ENCODE data around the gene DIPK1B.

DIPK1B gene

GRCh38 chr9:136745389-136746154, 33.2 kb downstream of the DIPK1B start:
- CTCF ChIA-PET, result interaction anchor here (0.6 to 0.8 kb wide), 3 partner anchors 9 to 199 kb away, joined by 3 to 5 read pairs (median 4); no protein-coding TSS in a partner anchor
- H3K27ac ChIP-seq, result no peak overlapping the region
- POLR2A ChIA-PET (ENCODE audit: low non-redundant PET), result no interaction called here
- DNase-seq (ENCODE audit: low spot score), result no peak
- no peak for TF ChIP-seq CTCF (conservative IDR thresholded peaks at IDR 0.05; ENCODE audit: low read depth)

GRCh38 chr9:136746155-136746490, 33.8 kb downstream of the DIPK1B start:
- CTCF ChIA-PET, result no interaction called here
- POLR2A ChIA-PET (ENCODE audit: low non-redundant PET), result no interaction called here
- no peak for DNase-seq (ENCODE audit: low spot score)
- no peak for TF ChIP-seq CTCF (conservative IDR thresholded peaks at IDR 0.05; ENCODE audit: low read depth)
- H3K27ac ChIP-seq, result no peak overlapping the region

DNA sequence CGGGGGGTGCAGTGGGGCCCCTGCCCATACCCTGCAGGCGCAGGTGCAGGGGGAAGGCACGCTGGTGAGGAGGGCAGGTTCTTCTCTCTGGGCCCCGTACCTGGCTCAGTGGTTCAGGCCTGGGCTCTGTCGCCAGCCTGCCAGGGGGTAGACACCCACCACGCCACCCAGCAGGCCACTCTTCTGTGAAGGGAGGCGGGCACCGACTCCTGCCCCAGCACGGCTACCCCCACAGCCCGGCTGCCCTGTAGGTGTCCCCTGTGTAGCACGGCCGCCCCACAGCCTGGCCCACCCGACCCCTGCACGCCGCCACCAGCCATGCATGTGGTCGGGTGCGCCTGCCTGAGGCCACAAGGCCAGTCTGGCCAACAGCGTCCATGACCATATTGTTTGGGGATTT, 34.2 kb downstream of the DIPK1B start:
- H3K27ac ChIP-seq, result no peak overlapping the region
- CTCF ChIA-PET, result no interaction called here
- no peak for DNase-seq (ENCODE audit: low spot score)
- POLR2A ChIA-PET (ENCODE audit: low non-redundant PET), result no interaction called here
- TF ChIP-seq CTCF (conservative IDR thresholded peaks at IDR 0.05; ENCODE audit: low read depth), result no peak

DNA sequence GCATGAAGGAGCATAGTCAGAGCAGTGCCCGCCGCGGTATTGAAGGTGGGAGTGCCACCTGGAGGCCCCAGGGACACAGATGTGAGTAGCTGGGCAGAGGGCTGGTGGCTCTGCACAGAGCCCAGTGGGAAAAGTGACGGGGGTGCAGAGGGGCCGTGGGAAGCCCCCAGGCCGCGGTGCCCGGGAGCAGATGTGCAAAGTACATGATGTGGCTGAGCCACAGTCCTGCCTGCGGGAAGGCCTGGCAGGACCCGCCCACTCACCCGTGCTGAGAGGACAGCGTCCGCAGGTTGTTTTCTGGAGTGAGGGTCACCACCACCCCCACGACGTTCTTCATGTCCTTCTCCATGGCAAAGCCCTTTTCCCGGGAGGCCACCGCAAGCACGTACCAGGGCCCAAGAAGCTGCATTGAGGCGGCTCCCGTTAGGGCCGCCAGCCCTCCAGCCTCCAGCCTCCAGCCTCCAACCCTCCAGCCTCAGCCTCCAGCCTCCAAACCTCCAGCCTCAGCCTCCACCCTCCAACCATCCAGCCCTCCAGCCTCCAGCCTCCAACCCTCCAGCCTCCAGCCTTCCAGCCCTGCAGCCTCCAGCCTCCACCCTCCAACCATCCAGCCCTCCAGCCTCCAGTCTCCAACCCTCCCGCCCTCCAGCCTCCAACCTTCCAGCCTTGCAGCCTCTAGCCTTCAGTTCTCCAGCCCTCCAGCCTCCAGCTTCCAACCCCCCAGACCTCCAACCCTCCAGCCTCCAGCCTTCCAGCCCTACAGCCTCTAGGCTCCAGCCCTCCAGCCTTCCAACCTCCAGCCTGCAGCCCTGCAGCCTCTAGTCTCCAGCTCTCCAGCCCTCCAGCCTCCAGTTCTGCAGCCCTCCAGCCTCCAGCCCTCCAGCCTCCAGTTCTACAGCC, 35.0 kb downstream of the DIPK1B start:
- POLR2A ChIA-PET (ENCODE audit: low non-redundant PET), result no interaction called here
- CTCF ChIA-PET, result interaction anchor here (0.7 kb wide), 1 partner anchor 321 kb away, joined by 4 read pairs; no protein-coding TSS in a partner anchor
- no peak for DNase-seq (ENCODE audit: low spot score)
- TF ChIP-seq CTCF (conservative IDR thresholded peaks at IDR 0.05; ENCODE audit: low read depth), result no peak
- H3K27ac ChIP-seq, result no peak overlapping the region

GRCh38 chr9:136748201-136748600, 35.8 kb downstream of the DIPK1B start, which contains the start of gene LCN6:
TSS of gene LCN6 (minus strand) at chr9:136748525. CDS start at chr9:136748483, 42 bp downstream.
- no peak for TF ChIP-seq CTCF (conservative IDR thresholded peaks at IDR 0.05; ENCODE audit: low read depth)
- ChIA-PET CTCF (interaction anchor here (0.6 kb wide), 1 partner anchor 52 kb away, joined by 4 read pairs; no protein-coding TSS in a partner anchor), POLR2A (ENCODE audit: low non-redundant PET) (no interaction called here)
- no peak within 1 kb of the TSS for H3K27ac ChIP-seq
- no peak for DNase-seq (ENCODE audit: low spot score)

Data from RWPE1 (cell line).